ENCODE data around the gene RASA3.
"Not testable (repeated sequence)": the region's sequence is repeated elsewhere in the genome, so short reads cannot be mapped to it uniquely, and the experiment has no call there.

Gene RASA3

GRCh38 chr13:114126086-114126485, 6.3 kb downstream of the RASA3 start:
- DNase-seq: not testable (repeated sequence)

DNA sequence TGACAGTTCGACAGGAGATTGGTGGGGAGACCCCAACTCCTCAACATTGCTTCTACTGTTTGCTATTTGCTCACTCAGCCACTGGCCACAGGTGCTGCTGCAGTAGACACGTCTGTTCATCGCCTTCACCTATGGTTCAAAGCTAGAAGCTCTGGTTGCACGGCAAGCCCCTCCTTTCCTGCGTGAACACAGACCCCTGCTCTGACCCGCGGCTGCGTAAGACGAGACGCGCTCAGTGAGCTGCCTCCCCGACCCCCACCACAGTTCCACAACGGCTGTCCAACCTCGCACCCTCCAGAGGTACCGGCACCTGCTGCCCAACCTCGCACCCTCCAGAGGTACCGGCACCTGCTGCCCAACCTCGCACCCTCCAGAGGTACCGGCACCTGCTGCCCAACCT, 6.8 kb downstream of the RASA3 start:
- DNase-seq: no peak

- peak in 2 of 4 experiments; percentile 34 to 49 for DNase-seq
Measured at GRCh38 chr13:114124921-114125320, 7.5 kb downstream of the RASA3 start.

DNA sequence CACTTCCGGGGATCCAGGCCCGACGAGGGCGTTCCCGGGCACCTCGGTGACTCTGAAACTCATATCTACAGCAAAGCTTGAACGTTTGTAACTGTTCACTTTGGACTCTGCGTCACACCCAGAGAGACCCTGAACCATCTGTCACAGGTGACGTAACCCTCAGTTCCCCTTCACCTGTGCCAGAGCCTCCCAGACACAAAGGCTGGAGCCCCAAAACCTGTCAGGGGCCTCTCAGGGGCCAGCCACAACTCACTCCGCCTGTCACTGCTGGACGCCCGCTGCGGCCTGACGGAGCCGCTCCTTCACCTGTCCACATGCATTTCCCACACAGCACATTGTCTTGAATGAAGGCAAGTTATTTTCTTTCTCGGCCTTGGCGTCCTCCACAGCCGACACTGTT, 8.0 kb downstream of the RASA3 start:
- DNase-seq: no peak

- DNase-seq: no peak
Measured at GRCh38 chr13:114123876-114124275, 8.5 kb downstream of the RASA3 start.

DNA sequence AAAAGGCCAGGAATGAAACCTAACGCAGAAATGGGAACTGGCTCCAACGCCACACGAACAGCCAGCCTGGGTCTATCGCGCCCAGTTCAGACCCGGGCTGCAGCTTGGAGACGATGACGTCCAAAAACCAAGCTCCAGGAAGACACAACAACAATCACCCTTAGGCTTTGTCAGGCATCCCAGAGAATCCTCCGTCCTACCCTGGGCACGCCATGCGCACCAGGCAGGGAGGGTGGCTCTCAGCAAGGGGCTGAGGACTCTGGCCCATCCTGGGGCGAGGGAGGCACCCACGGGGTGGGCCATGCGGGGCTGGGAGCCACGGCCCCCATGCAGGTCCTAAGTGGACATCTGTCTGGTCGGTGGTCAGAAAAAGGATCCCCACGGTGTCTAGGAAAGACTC, 9.0 kb downstream of the RASA3 start:
- DNase-seq: no peak

DNA sequence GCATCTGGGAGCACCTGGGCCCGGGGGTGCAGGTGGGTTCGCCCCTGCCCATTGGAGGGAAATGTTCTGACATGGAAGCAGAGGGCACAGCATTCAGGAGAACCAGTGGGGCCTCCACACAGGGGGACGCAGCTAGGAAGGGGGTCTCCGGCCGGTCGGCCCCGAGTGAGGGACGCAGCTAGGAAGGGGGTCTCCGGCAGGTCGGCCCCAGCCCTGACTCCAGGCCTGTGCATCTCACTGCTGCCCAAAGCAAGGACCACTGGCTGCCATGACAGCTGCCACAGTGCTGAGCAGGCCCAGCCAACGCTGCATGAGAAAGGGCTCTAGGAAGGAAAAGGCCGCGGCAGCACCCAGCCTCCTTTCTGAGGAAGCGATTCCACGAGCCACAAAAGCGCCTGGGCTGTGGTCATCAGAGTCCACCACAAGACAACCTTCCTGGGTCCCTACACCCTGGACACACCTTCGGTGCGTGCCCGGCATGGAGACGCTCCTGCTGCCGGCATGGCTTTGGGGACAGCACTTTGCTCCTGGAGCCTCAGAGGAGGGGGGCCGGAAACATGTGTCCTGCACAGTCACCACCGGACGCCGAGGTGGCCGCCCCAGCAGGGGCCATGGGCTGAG, 9.7 kb downstream of the RASA3 start:
- DNase-seq: no peak

DNA sequence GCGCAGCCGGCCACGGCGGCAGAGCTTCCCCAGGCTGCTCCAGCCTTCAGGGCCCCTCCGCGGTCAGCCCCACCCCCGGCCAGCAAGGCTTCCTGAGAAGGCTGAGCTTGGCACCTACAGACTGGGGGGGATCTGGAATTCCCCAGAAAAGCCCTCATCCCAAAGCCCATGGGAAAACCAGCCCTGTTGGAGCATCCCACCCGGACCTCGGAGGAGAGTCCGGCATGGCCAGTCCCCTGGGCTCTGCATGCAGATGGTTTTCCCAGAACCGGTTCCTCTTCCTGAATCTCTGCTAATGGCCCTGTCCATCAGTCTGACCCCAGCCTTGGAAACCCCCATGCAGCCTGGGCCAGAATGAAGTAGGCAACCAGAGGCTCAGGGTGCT, 10.3 kb downstream of the RASA3 start:
- no peak for DNase-seq

DNA sequence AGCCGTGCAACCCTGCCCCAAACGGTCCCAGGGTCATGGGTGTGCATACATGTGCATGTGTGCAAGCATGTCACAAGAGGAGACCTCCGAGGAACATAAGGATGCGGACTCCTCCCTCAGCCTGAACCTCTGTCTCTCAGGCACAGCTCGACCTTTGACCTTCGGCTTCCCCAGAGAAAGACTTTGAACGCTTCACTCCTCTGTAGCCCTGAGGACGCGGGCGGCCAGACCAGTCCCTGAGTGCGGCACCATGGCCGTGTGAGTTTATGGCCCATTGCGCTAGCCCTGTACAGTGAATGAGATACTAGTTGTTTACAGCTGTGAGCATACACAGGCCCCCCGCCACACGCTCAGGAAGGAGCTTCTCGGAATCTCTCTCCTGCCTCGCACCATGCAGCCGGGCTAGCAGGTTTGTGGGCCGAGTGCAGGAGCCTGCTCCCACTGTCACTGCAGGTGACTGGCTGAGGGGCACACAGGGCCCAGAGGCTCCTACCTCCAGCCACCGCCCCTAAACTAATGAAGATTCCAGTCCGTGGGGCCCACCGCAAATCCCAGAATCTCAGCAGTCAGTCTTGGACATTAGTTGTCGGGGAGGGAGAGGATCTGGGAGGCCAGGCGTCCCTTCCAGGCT, 10.8 kb downstream of the RASA3 start:
- DNase-seq: no peak

DNA sequence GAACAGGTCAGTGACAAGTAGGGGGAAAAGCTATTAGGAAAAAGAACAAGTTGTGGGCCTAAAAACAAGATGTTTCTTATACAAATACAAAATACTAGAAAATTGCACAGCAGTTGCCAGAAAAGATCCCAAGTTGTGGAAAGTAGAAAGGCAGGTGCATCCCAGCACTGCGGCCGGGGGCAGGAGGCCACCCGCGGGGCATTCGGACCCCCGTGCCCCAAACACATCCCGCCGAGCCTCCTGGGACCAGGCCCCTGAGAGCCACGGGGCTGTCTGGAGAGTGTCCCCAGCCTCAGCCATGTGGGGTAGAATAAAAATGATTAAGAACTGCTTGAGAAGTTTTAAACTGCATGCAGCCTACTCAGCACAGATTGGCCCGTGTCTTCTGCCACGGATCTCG, 11.4 kb downstream of the RASA3 start:
- DNase-seq: no peak

DNA sequence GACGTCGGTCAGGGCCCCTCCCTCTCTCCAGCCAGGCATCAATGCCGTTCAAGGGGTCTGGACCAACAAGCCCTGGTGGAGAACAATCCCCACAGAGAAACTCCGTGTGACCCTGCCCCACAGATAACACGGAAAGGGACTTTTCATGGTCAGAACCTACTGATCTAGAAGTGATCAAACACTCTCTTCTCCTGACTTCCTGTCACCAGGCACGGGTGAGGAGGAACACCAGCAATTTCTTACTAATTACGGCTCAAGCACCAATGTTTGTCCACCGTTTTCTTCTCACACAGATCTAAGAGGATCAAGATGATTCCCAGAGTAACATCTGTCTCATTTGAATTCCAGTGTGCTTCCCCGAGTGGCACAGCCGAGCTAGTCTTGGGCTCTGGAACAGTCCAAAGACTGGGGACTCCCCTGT, 11.8 kb downstream of the RASA3 start:
- DNase-seq: no peak

DNA sequence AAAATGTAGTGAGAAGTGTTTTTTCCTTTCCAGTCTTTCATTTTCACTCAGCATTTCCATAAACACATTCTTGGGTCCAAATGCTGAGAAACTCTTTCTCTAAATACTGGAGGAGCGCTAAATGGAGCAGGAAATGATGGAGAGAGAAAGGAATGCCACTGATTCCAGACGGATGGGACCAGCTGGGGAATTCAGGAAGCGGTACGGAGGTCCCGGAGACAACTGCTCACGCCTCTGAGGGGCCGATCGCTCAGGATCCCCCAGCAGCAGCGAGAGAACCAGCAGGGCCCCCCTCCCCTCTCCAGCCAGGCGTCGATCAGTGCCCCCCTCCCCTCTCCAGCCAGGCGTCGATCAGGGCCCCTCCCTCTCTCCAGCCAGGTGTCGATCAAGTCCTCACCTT, 13.2 kb downstream of the RASA3 start:
- no peak for DNase-seq

- no peak for DNase-seq
Measured at GRCh38 chr13:114118511-114119123, 13.8 kb downstream of the RASA3 start.

DNA sequence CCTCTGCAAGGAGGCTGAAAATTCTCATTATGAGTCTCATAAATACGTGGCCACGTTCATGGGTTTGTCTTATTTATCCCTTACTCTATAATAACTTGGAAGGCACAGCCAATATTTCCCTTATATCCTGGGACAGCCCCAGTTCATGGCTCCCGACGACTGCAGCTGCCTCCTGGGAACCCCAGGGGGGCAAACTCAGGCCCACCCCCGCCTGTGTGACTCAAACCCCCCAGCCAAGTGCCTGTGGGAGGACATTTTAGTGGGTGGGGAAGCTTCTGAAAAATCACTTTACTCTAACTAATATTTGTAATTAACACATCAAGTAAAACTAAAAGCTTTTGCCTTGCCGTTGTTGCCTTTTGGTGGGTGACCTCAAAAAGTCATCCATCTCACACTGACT, 14.3 kb downstream of the RASA3 start:
- no peak for DNase-seq

- not testable (repeated sequence) for DNase-seq
Measured at GRCh38 chr13:114117341-114117874, 15.0 kb downstream of the RASA3 start.

DNA sequence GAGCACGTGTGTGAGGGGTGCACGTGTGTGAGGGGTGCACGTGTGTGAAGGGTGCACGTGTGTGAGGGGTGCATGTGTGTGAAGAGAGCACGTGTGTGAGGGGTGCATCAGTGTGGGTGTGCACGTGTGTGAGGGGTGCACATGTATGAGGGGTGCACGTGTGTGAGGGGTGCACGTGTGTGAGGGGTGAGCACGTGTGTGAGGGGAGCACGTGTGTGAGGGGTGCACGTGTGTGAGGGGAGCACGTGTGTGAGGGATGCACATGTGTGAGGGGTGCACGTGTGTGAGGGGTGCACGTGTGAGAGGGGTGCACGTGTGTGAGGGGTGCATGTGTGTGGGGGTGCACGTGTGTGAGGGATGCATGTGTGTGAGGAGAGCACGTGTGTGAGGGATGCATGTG, 15.7 kb downstream of the RASA3 start:
- no peak for DNase-seq

DNA sequence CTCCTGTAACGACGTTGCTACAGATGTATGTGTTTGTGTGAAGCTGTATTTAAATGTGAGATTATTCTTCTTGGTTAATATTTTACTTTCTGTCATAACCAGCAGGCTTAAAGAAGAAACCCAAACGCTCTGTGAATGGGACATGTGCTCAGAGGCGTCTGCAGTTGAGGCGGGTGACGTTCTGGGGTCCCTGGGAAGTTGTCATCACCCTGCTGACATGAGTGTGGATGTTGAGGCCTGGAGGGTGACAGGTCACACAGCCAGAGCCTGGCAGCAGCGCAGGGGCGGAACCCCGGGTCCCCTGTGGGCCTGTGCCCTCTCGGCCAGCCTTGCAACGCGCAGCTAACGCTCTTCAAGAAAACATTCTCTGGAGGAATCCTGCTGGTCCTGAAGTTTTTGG, 16.6 kb downstream of the RASA3 start:
- no peak for DNase-seq

GRCh38 chr13:114115191-114115671, 17.2 kb downstream of the RASA3 start:
- no peak for DNase-seq

DNA sequence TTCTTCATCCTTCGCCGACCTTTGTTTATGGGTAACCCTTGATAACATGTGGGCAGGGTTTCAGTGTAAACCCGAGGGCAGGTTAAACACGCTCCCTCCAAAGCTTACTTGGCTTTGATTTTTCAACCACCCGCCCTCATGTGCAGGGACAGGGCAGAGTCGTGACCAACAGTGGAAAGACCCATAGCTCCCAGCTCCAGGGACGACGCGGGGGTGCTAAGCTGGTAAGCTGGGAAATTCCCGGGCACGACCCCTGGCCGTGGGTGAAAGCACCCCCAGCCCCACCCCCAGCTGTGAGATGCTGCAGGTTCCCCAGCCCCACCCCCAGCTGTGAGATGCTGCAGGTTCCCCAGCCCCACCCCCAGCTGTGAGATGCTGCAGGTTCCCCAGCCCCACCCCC, 17.8 kb downstream of the RASA3 start:
- DNase-seq: not testable (repeated sequence)

DNA sequence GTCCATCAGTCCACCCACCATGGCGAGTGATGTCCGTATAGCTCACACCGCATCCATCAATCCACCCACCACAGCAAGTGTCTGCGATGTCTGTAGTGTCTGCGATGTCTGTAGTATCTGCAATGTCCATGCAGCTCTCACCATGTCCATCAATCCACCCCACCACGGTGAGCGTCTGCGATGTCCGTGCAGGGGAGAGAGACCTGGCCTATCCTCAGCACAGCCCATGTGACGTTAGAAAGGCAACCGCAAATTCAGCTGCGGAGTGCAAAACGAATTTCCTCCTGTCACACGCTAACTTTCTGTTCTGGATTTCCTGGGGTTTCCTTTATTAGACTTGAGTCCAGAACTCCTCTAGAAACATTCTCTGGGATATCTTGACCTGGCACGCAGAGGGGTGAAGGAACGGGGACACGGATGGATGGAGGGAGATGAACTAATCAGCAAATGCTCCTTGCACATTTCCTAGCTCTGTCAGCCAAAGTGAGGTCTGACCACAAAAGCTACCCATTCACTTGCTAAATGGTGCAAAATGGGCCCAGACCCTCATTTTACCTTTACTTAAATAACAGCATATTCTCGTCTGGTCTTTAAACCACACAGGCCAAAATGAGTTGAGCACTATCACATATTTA, 18.3 kb downstream of the RASA3 start:
- DNase-seq: no peak

- not testable (repeated sequence) for DNase-seq
Measured at GRCh38 chr13:114113395-114113794, 19.0 kb downstream of the RASA3 start.

GRCh38 chr13:114112826-114113322, 19.5 kb downstream of the RASA3 start:
- DNase-seq: no peak

- DNase-seq: no peak
Measured at GRCh38 chr13:114112231-114112825, 20.1 kb downstream of the RASA3 start.
